ENCODE measurements around the gene NINL. TPM values are rescaled to one million over a fixed set of nuclear protein-coding genes. Genes with fewer than 3 reads are reported as not detected.
"Not testable (repeated sequence)": the region's sequence is repeated elsewhere in the genome, so short reads cannot be mapped to it uniquely, and the experiment has no call there.

Gene NINL
- total and polyA plus RNA-seq, 2 experiments from 2014 or later, result 23.2 to 24.5 TPM

DNA sequence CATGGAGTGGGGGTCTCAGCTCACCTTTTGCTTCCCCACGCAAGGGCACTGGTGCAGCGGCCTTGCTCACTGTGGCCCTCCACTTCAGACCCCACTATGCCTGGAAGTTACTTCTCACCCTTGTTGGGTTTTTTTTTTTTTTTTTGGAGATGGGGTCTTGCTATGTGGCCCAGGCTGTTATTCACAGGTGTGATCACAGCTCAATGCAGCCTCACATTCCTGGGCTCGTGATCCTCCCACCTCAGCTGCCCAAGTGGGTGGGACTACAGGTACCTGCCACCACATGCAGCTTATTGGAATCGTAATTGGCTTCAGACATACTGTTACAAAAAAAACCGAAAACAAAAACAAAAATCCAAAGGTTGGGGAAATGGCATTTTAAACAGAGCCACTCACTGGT is 32.4 kb downstream of the NINL start:
- Histone ChIP-seq H3K27me3 (no peaks in the 10 kb centered on the region), H3K4me1 (ENCODE audit: insufficient read depth) (peaks cover 55% of the 10 kb centered on the region), H3K4me2 (no peak overlapping the region), H3K27ac (peak overlapping the region; percentile 92), H3K9me2 (replicated peaks; ENCODE audit: insufficient read depth) (no peaks in the 10 kb centered on the region), H3K79me2 (peaks cover 80% of the 10 kb centered on the region), H3K9me3 (ENCODE audit: low read depth) (no peaks in the 10 kb centered on the region), H3K36me3 (replicated peaks; ENCODE audit: insufficient read depth, low read depth) (no peaks in the 10 kb centered on the region), H2AFZ (no peak overlapping the region), H4K20me1 (ENCODE audit: insufficient read depth, poor library complexity, severe bottlenecking) (peaks cover 20% of the 10 kb centered on the region), H3K4me3 (no peak overlapping the region)
- no peak for DNase-seq (ENCODE audit: low spot score)
- WGBS (ENCODE audit: low lambda C conversion rate, missing lambda C conversion rate), result 95% methylated on average over 5 of the region's 5 CpGs
- TF ChIP-seq EZH2 (IDR thresholded peaks at IDR 0.05; ENCODE audit: borderline replicate concordance) (no peak), EZH2phosphoT487 (IDR thresholded peaks at IDR 0.05; ENCODE audit: low read depth, severe bottlenecking, unreplicated experiment) (no peak), CTCF (IDR thresholded peaks at IDR 0.05; ENCODE audit: poor library complexity) (no peak)

DNA sequence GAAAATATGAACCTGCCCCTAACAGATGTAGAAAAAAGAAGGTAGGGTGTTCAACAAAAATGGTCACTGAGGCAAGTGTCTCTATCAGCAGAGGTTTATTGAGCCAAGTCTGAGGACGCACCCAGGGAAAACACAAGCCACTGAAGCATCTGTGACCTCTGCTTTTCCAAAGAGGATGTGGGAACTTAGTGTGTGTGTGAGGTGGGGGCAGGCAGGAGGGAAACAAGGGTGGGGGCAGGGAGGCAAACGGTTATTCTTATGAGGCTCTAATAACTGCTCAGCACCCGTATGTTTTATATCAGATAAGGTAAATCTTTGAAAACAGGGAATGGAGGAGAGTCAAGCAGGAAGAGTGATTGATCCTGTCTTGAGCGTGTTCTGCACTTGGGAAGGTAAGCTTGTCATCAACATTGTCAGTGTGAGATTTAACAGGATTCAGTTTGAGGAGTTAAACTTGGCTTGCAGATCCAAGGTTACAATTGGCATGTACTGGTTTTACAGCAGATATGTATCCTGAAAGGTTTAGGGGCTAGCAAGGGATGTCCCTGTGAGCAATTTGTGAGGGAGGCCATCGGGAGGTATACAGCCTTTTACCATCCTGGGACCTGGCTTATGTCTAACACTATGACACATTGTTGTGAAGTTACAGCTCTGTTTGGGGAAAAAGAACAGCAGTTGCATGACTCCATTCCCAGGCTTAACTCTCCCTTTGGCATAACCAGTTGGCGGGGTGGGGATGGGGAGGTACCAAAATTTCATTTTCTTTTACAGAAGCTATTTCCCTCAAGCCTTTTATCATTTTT is 33.7 kb downstream of the NINL start:
- H3K27me3 ChIP-seq, result no peaks in the 10 kb centered on the region
- no peaks in the 10 kb centered on the region for H3K9me2 ChIP-seq (replicated peaks; ENCODE audit: insufficient read depth)
- peaks cover 80% of the 10 kb centered on the region for H3K79me2 ChIP-seq
- no peaks in the 10 kb centered on the region for H3K36me3 ChIP-seq (replicated peaks; ENCODE audit: insufficient read depth, low read depth)
- H3K4me3 ChIP-seq, result no peak overlapping the region
- H3K27ac ChIP-seq, result peak overlapping the region; percentile 92
- peaks cover 20% of the 10 kb centered on the region for H4K20me1 ChIP-seq (ENCODE audit: insufficient read depth, poor library complexity, severe bottlenecking)
- WGBS (ENCODE audit: low lambda C conversion rate, missing lambda C conversion rate), result 29% methylated on average over 6 of the region's 6 CpGs
- H3K4me1 ChIP-seq (ENCODE audit: insufficient read depth), result peaks cover 58% of the 10 kb centered on the region
- peak overlapping the region; percentile 69 for H3K4me2 ChIP-seq
- no peaks in the 10 kb centered on the region for H3K9me3 ChIP-seq (ENCODE audit: low read depth)
- DNase-seq (ENCODE audit: low spot score), result no peak
- no peak overlapping the region for H2AFZ ChIP-seq
- TF ChIP-seq CTCF (IDR thresholded peaks at IDR 0.05; ENCODE audit: poor library complexity) (no peak), EZH2 (IDR thresholded peaks at IDR 0.05; ENCODE audit: borderline replicate concordance) (no peak), EZH2phosphoT487 (IDR thresholded peaks at IDR 0.05; ENCODE audit: low read depth, severe bottlenecking, unreplicated experiment) (no peak)

DNA sequence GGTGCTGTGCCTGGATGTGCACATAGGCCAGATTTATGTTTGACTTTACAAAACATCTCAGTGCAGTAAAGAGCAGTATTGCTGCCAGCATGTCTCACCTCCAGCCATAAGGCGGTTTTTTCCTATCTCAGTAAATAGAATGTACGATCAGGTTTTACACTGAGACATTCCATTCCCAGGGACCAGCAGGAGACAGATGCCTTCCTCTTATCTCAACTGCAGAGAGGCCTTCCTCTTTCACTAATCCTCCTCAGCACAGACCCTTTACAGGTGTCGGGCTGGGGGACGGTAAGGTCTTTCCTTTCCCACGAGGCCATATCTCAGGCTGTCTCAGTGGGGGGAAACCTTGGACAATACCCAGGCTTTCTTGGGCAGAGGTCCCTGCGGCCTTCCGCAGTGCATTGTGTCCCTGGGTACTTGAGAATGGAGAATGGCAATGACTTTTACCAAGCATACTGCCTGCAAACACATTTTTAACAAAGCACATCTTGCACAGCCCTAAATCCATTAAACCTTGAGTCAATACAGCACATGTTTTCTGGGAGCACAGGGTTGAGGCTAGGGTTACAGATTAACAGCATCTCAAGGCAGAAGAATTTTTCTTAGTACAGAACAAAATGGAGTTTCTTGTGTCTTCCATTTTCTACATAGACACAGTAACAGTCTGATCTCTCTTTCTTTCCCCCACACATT is 34.5 kb downstream of the NINL start:
- peaks cover 62% of the 10 kb centered on the region for H3K4me1 ChIP-seq (ENCODE audit: insufficient read depth)
- H3K4me3 ChIP-seq; H2AFZ ChIP-seq; H3K9me2 ChIP-seq (replicated peaks; ENCODE audit: insufficient read depth); H3K27me3 ChIP-seq; H3K9me3 ChIP-seq (ENCODE audit: low read depth); DNase-seq (ENCODE audit: low spot score); H3K36me3 ChIP-seq (replicated peaks; ENCODE audit: insufficient read depth, low read depth): not testable (repeated sequence)
- H3K4me2 ChIP-seq, result peak overlapping the region; percentile 69
- H3K79me2 ChIP-seq, result peaks cover 80% of the 10 kb centered on the region
- 17% methylated on average over 7 of the region's 7 CpGs for WGBS (ENCODE audit: low lambda C conversion rate, missing lambda C conversion rate)
- H3K27ac ChIP-seq, result peak overlapping the region; percentile 92
- H4K20me1 ChIP-seq (ENCODE audit: insufficient read depth, poor library complexity, severe bottlenecking), result peaks cover 18% of the 10 kb centered on the region

DNA sequence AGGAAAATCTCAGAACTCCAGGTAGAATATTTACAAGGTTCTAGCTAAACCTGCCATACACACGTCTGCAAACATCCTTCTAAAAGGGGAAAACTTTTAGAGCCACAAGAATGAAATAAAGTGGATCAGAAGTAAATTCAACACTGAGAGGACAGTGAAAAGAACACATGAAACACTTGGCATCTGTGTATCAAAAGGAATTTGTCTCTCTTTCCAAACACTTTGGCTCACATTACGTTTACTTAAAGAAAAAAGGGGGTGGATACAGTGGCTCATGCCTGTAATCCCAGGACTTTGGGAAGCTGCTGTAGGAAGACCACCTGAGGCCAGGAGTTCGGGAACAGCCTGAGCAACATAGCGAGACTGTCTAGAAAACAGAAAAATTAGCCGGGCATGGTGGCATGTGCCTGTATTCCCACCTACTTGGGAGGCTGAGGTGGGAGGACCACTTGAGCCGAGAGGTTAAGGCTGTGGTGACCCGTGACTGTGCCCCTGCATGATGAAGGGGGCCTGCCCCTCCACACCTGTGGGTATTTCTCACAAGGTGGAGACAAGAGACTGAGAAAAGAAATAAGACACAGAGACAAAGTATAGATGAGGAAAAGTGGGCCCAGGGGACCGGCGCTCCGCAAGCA is 35.4 kb downstream of the NINL start:
- whole genome bisulfite sequencing (ENCODE audit: low lambda C conversion rate, missing lambda C conversion rate), result 44% methylated on average over 10 of the region's 10 CpGs
- Histone ChIP-seq H3K4me3 (no peak overlapping the region), H3K4me2 (peak overlapping the region; percentile 69), H3K36me3 (replicated peaks; ENCODE audit: insufficient read depth, low read depth) (no peaks in the 10 kb centered on the region), H3K27me3 (no peaks in the 10 kb centered on the region), H4K20me1 (ENCODE audit: insufficient read depth, poor library complexity, severe bottlenecking) (peaks cover 13% of the 10 kb centered on the region), H3K79me2 (peaks cover 75% of the 10 kb centered on the region), H3K4me1 (ENCODE audit: insufficient read depth) (peaks cover 70% of the 10 kb centered on the region), H3K27ac (peak overlapping the region; percentile 92), H3K9me3 (ENCODE audit: low read depth) (no peaks in the 10 kb centered on the region), H2AFZ (no peak overlapping the region), H3K9me2 (replicated peaks; ENCODE audit: insufficient read depth) (no peaks in the 10 kb centered on the region)
- TF ChIP-seq EZH2 (IDR thresholded peaks at IDR 0.05; ENCODE audit: borderline replicate concordance) (no peak), EZH2phosphoT487 (IDR thresholded peaks at IDR 0.05; ENCODE audit: low read depth, severe bottlenecking, unreplicated experiment) (no peak)
- no peak for DNase-seq (ENCODE audit: low spot score)
